Subcutaneous adipose tissue (tissue), 4 donors: ENCODE data around the gene NIT1. TPM values are rescaled to one million over a fixed set of nuclear protein-coding genes. Genes with fewer than 3 reads are reported as not detected.

ENCODE experiments used
- total RNA-seq, 4 donors: library from RNA; depleted of rRNA; stranded (reverse); fragments of >200 nt; gene quantifications; one replicate each; pipeline ENCODE4 v1.1.0, GENCODE V29; 2016
- TF ChIP-seq, protein P1 (sequence below): fragments of 450-650 bp; IDR thresholded peaks from one replicate; pipeline ENCODE4 v1.5.1; 2016; ENCODE audit warnings: low read depth, mild to moderate bottlenecking, control low read depth, antibody characterized with exemption, moderate library complexity

Gene NIT1
- total RNA-seq, 4 donors from 2014 or later: 20.4 to 41.1 (median 35.3) TPM

DNA sequence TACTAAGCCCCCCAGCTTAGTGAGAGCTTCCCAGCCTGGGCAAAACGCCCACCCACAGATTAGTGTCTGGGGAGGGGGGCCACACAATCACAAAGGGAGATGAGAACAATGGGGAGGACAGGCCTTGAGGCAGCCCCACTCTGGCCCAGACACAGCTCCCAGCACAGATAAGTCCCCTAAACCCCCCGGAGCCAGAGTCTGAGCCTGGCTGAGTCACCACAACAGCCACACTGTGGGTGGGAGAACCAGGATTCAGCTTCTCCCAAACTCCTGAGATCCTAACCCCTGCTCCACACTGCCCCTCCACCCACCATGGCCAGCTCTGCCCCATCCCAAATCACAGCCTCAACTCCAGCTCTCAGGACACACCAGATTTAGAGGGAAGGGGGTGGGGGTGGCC, 32.7 kb upstream of the NIT1 start:
- TF ChIP-seq, protein P1, sequence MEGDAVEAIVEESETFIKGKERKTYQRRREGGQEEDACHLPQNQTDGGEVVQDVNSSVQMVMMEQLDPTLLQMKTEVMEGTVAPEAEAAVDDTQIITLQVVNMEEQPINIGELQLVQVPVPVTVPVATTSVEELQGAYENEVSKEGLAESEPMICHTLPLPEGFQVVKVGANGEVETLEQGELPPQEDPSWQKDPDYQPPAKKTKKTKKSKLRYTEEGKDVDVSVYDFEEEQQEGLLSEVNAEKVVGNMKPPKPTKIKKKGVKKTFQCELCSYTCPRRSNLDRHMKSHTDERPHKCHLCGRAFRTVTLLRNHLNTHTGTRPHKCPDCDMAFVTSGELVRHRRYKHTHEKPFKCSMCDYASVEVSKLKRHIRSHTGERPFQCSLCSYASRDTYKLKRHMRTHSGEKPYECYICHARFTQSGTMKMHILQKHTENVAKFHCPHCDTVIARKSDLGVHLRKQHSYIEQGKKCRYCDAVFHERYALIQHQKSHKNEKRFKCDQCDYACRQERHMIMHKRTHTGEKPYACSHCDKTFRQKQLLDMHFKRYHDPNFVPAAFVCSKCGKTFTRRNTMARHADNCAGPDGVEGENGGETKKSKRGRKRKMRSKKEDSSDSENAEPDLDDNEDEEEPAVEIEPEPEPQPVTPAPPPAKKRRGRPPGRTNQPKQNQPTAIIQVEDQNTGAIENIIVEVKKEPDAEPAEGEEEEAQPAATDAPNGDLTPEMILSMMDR: no peak

DNA sequence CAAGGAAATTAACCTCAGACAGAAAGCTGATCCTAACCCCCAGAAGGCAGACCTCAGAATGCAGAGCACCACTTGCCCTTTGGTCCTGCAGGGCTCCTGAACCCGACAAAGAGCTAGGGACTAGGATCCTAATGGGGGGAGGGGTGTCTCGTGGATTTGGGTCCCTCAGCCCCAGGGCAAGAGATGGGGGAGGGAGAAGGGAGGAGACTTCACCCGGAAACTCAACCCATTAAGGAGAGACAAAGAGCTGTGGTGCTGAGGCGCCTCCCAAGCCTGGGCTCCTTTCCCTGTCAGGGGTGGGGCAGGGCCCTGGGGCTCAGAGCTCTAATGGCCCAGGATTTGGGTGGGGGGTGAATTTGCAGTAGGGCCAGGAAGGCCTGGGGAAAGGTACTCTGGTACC, 31.4 kb upstream of the NIT1 start:
- TF ChIP-seq, protein P1: no peak

DNA sequence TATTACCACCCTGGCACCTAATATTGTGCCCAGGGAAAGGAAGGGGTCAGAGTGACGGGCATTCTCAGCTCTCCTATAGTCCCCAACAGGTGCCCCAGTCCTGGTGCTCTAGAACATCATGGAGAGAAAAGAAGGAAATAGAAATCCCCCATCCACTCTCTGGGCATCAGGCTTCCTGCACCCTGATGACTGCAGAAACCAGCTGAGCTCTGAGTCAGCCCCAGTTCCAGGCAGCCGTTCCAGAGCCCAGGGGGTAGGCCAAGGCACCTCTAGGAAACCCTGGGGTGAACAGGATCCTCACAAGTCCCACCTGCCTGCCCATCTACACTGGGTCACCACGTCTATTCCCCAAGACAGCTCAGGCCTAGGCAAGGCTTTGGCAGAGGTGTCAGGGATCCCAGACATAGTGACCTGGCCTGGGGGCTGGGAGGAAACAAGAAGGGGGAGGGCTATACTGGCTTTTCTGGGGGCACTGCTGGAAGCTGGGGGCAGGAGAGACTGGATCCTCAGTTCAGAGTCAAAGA, 29.3 kb upstream of the NIT1 start:
- TF ChIP-seq, protein P1: no peak

DNA sequence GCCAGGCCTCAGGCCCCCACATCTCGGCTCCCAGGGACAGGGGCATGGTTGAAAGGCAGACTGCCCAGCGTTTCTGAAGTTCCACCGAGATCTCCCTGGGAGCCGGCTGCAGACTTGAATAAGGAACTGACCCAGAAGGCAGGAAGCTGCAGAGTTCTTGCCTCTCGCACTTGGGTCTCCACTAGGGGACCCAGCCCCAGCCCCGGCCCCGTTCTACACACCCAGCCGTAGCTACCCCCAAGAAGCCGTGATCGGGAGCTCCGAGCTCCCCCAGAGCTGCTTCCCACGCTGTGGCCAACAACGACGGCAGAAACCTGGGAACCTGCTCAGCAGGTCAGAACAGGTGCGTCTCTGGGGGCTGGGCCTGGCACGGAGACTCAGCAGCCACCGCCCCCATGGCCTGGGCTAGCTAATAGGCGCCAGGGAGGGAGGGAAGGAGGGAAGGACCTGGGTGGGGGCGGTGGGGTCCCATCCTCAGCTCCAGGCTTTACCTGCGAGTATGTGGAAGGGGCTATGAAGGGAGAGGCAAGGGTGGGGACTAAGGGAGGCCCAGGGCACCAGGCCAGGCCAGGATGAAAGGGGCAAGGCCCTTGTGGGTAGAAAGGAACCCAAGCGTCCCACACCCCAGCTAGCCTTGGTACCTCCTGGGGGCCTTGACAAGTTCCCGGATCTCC, 28.5 kb upstream of the NIT1 start, which contains the start of gene NECTIN4:
NECTIN4 (minus strand) TSS at position 308 of the 674 bp plus-strand sequence; CDS start at position 46, 262 bp downstream.
- TF ChIP-seq, protein P1: no peak

DNA sequence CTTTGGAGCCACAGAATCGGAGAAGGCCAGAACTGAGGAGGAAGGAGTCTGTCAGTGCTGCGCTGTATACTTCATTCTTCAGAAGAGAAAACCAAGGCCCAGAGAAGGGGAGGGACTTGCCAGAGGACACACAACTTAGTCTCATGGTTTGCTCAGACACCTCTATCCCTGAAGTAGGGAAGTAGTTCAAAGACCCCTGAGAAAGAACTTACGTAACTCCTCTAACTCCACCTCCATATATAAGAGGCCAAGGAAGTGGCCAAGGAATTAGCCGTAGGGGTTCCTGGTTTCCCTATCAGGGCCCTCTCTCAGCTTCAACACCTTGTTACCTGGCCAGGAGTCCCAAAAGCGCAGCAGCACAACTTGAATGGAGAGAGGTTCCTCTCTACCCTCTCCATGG, 28.0 kb upstream of the NIT1 start:
- TF ChIP-seq, protein P1: no peak

DNA sequence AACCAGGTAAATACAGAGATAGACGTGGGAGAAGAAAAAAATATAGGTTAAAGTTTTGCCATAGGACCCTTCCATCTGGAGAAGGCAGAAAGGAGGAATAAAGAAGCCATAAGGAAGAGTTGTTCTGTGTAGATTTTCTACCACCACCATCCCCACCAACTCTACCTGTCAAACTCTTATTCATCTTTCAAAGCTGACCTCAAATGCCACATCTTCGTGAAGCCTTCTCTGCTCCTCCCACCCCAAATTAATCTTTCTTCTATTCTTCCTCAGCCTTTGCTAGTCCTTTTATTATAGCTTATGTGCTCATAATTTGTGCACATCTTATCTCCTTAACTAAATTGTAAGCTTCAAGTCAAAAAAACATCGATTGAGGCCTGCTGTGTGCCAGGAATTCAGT, 27.3 kb upstream of the NIT1 start:
- TF ChIP-seq, protein P1: no peak

DNA sequence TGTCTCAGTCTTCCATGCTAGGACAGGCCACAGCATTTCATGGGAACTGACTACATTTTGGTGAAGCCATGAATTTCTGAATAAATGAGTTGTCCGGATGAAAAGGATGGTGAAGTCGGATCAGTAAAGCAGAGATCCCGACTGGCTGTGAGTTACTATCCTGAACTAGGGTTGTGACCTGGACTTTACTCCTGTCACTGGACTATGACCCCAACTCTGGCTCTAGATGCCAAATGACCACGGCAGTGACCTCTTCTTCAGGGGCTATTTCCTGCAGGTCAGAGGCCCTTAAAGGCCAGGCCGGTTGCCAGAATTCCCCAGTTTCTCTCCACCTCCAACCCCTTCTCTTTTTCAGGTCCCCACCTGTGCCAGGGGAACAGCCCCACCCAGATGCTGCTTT, 26.8 kb upstream of the NIT1 start:
- TF ChIP-seq, protein P1: no peak
